Cardiac fibroblast (primary cell): ENCODE data around the gene PCDH9.

ENCODE experiments used
- DNase-seq, 2 donors: peaks; one replicate each; pipeline versions ENCODE4 v3.0.0 to v3.0.0-alpha.2; 2010; ENCODE audit warnings: low read depth in 2 of 2
- H3K4me3 ChIP-seq, 2 donors: replicated peaks in 1 of 2; 1 replicate in 1 of 2; 2 replicates in 1 of 2; pipeline ENCODE4 v1.5.1; 2011; ENCODE audit warnings: low read depth in 2 of 2, low read length in 2 of 2, mild to moderate bottlenecking in 2 of 2, moderate library complexity in 1 of 2
- CTCF ChIP-seq: IDR thresholded peaks from one replicate; pipeline ENCODE4 v1.5.1; 2011; ENCODE audit warnings: low read depth, mild to moderate bottlenecking, low read length, inconsistent platforms

Gene PCDH9

GRCh38 chr13:67048084-67048820, 181.9 kb downstream of the PCDH9 start:
- no peak for TF ChIP-seq CTCF
- DNase-seq, result peak; percentile 84 to 93
- no peak overlapping the region for H3K4me3 ChIP-seq

DNA sequence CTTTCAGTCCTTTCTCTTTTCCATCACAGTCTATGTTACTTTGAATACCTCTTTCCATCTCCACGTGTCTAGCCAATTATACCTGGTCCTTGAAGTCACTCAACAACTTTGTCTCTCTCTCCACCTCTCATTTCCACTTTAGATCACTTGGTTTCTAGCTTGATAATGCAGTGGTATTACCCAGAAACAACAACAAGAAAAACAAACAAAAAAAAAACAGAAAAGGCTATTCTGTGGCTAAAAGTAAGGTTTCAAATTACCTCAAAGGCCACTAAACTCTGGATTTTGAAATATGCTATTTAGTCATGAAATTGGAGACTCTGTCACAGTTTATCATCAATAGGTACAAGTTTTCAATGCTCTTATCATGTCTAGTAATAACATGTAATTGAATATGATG, 184.8 kb downstream of the PCDH9 start:
- TF ChIP-seq CTCF, result no peak
- H3K4me3 ChIP-seq, result no peak overlapping the region
- no peak for DNase-seq

GRCh38 chr13:67043901-67044300, 186.2 kb downstream of the PCDH9 start:
- TF ChIP-seq CTCF, result no peak
- no peak overlapping the region for H3K4me3 ChIP-seq
- peak; percentile 64 to 74 for DNase-seq

GRCh38 chr13:67042556-67042955, 187.6 kb downstream of the PCDH9 start:
- no peak overlapping the region for H3K4me3 ChIP-seq
- DNase-seq, result no peak
- TF ChIP-seq CTCF, result no peak

GRCh38 chr13:67036699-67037457, 193.3 kb downstream of the PCDH9 start:
- DNase-seq, result no peak
- no peak for TF ChIP-seq CTCF
- no peak overlapping the region for H3K4me3 ChIP-seq

- no peak for DNase-seq
- TF ChIP-seq CTCF, result no peak
- no peak overlapping the region for H3K4me3 ChIP-seq
Observed at GRCh38 chr13:67033170-67033569, 197.0 kb downstream of the PCDH9 start.
